HUES48 (cell line): ENCODE measurements around the gene TOLLIP.

Experiments used
- H3K27ac ChIP-seq: one replicate; pipeline ENCODE4 v1.7.0; 2013; ENCODE audit warnings: low read depth, low read length, inconsistent platforms
- H3K27me3 ChIP-seq: 2 replicates; pipeline ENCODE4 v1.6.1; 2013; ENCODE audit warnings: mild to moderate bottlenecking, low read length; ENCODE audit not compliant: control insufficient read depth, insufficient read depth
- H3K36me3 ChIP-seq: 2 replicates; pipeline ENCODE4 v1.6.1; 2013; ENCODE audit warnings: low read length; ENCODE audit not compliant: control insufficient read depth, insufficient read depth
- H3K4me1 ChIP-seq: 2 replicates; pipeline ENCODE4 v1.6.1; 2013; ENCODE audit warnings: mild to moderate bottlenecking, low read length; ENCODE audit not compliant: control insufficient read depth, insufficient read depth
- H3K4me3 ChIP-seq: 2 replicates; pipeline ENCODE4 v1.5.1; 2013; ENCODE audit warnings: mild to moderate bottlenecking, low read depth, low read length
- H3K9ac ChIP-seq: 2 replicates; pipeline ENCODE4 v1.6.1; 2013; ENCODE audit warnings: mild to moderate bottlenecking, low read depth, low read length, moderate library complexity
- H3K9me3 ChIP-seq: 2 replicates; pipeline ENCODE4 v1.6.1; 2013; ENCODE audit warnings: low read length; ENCODE audit not compliant: control insufficient read depth, insufficient read depth

TOLLIP gene

DNA sequence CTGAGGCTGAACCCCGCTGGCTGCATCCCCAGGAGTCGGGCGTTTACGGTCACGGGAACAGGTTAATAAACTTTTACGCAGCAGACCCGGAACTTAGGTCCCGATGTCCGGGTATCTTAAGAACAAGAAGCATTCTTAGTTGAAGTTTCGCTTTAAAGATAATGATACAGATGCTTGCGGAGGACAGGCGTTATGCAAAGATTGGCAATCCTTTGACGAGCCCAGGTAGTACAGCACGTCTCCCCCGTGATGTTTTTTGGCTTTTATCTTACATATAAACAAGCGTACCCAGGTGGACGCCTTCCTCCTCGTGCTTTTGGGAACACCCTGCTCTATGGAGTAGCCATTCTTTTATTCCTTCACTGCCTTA lies 871 bp upstream of the TOLLIP start:
- Histone ChIP-seq H3K27ac (no peak overlapping the region), H3K27me3 (no peaks in the 10 kb centered on the region), H3K4me1 (peaks cover 6% of the 10 kb centered on the region; the same call in 1 of the 2 replicates), H3K4me3 (peak overlapping the region; percentile 76), H3K36me3 (peaks cover 5% of the 10 kb centered on the region; the same call in 1 of the 2 replicates), H3K9me3 (no peaks in the 10 kb centered on the region), H3K9ac (peak overlapping the region; percentile 80)

DNA sequence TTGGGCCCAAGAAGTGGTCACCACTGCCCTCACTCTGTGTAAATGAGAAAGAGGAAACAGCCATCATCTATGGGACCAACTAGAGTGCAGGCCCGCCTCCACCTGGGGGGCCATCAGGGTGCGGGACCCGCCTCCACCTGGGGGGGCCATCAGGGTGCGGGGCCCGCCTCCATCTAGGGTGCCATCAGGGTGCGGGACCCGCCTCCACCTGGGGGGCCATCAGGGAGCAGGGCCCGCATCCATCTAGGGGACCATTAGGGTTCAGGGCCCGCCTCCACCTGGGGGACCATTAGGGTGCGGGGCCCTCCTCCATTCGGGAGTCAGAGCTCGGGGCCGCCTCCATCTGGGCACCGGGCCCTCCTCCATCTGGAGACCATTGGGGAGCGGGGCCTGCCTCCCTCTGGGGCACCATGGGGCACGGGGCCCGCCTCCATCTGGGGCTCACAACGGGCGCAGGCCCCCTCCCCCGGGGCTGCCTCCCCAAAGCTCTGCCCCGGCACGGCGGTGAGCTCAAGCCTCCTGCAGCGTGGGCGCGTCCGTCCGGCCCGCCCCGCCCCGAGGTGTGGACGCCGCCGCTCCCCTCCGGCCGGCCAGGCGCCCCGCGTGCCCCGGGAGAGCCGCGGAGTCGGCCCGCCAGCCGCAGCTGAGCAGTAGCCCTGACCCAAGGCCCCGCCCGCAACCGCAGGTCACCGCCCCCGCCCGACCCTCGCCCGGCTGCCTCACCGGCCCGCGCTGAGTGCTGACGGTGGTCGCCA lies 512 bp downstream of the TOLLIP start:
- H3K4me1 ChIP-seq, result peaks cover 6% of the 10 kb centered on the region; the same call in 1 of the 2 replicates
- peaks cover 5% of the 10 kb centered on the region; the same call in 1 of the 2 replicates for H3K36me3 ChIP-seq
- H3K27me3 ChIP-seq, result no peaks in the 10 kb centered on the region
- peak overlapping the region; percentile 76 for H3K4me3 ChIP-seq
- H3K27ac ChIP-seq, result peak overlapping the region; percentile 18
- no peaks in the 10 kb centered on the region for H3K9me3 ChIP-seq
- H3K9ac ChIP-seq, result no peak overlapping the region

DNA sequence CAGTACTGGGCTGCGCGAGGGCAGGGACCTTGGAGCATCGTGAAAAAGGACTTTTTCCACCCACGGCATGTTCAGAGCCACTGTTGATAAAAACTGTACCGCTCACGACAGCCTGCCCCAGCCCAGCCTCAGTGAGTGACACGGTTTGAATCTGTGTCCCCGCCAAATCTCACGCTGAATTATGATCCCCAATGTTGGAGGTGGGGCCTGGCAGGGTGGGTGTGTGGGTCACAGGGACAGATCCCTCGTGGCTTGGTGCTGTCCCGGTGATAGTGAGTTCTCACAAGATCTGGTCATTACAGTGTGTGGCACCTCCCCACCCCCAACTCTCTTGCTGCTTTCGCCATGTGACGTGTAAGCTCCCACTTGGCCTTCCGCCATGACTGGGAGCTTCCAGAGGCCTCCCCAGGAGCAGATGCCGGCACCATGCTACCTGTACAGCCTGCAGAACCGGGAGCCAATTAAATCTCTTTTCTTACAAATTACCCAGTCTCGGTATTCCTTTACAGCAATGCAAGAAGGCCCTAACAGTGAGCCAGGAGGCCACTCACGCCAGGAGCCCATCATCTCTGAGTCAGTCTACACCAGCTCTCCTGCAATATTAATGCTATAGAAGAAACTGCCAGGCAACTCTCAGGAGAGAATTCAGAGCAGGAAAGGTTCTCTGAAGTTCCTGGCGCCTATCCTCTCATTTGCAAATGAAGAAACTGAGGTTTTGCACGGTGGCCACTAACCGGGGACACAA lies 1.3 kb downstream of the TOLLIP start:
- no peak overlapping the region for H3K27ac ChIP-seq

DNA sequence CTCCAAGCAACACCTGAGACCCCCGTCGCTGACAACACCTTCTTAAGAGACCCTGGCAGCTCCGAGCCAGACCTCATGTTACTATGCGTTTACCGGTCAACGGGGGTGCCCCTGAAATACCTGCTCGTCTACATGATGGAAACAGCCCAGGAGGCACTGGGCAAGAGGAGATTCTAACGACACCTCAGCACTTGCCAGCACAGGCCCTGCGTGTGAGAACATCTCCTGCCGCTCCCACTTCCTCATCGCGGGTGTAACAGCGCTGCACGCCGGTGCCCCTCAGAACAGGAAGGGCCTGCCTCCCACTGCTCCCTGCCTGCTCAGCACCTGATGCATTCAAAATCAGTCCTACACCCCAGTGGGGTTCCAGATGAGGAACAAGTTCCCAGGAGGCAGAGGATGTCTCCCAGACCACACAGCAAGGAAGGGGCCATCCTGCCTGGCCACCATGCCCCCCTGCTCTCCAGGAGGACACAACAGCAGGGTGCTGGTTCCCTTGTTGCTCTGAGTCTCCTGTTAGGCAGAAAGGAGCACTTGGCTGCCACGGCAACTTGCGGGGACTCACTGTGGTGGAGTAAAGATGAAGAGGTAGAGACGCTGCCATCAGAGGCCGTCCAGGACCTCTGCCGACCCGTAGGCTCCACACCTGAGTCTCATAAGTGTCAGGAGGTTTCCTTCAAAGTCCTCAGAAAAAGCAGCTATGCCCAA lies 2.1 kb downstream of the TOLLIP start:
- Histone ChIP-seq H3K27me3 (no peaks in the 10 kb centered on the region), H3K27ac (no peak overlapping the region), H3K9me3 (no peaks in the 10 kb centered on the region), H3K9ac (no peak overlapping the region), H3K4me1 (peaks cover 10% of the 10 kb centered on the region; the same call in 1 of the 2 replicates), H3K36me3 (peaks cover 5% of the 10 kb centered on the region; the same call in 1 of the 2 replicates), H3K4me3 (no peak overlapping the region)

More for the DNA sequence above, 1.3 kb downstream of the TOLLIP start:
- no peaks in the 10 kb centered on the region for H3K27me3 ChIP-seq
- H3K36me3 ChIP-seq, result peaks cover 5% of the 10 kb centered on the region; the same call in 1 of the 2 replicates
- H3K4me3 ChIP-seq, result peak overlapping the region; percentile 76; the same call in 1 of the 2 replicates
- peaks cover 6% of the 10 kb centered on the region; the same call in 1 of the 2 replicates for H3K4me1 ChIP-seq
- no peak overlapping the region for H3K9ac ChIP-seq
- H3K9me3 ChIP-seq, result no peaks in the 10 kb centered on the region

DNA sequence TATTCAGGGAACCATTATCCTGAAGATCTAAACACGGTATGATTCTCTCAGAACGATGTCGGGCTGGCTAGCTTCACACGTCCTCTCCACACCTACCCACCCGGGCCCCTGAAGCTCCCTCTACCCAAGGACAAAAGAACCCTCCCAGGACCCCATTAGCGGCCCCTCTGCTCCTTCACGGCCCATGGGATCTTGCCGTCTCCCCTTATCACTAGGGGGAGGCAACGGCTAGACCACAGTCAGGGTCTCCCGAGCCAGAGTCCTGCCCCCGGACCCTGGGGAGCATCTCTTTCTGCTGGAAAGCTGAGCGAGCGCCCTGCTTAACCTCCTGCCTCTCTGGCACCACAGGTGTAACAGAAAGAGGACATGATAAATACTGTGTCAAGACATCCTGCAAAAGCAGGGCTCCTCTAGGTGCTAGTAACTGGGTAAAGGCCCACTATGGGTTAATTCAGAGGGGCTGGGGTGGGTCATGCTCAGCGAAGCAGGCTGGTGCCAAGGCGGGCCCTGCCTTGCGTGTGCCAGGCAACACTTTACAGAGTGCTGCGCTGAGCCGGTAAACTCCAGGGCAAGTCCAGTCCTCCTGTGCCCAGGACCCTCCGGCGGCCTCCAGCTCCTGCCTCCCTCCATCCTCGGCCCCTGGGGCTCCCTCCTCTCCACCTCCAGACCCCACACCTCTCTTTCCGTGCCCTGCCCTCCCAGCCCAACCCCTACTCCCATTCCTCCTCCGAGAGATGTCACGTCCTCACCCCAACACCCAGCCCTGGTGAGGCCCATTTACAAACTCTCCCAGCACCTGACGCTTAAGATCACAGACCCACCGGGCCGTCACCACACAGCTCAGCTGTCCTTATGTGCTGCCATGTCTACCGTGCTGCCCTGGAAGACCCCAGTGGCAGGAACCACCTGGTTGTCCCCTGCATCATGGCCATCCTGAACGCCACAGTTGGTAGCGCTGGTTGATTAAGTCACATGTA lies 3.0 kb downstream of the TOLLIP start:
- Histone ChIP-seq H3K36me3 (peaks cover 5% of the 10 kb centered on the region; the same call in 1 of the 2 replicates), H3K4me1 (peaks cover 10% of the 10 kb centered on the region; the same call in 1 of the 2 replicates), H3K27me3 (no peaks in the 10 kb centered on the region), H3K9ac (no peak overlapping the region), H3K27ac (no peak overlapping the region), H3K9me3 (no peaks in the 10 kb centered on the region), H3K4me3 (no peak overlapping the region)

DNA sequence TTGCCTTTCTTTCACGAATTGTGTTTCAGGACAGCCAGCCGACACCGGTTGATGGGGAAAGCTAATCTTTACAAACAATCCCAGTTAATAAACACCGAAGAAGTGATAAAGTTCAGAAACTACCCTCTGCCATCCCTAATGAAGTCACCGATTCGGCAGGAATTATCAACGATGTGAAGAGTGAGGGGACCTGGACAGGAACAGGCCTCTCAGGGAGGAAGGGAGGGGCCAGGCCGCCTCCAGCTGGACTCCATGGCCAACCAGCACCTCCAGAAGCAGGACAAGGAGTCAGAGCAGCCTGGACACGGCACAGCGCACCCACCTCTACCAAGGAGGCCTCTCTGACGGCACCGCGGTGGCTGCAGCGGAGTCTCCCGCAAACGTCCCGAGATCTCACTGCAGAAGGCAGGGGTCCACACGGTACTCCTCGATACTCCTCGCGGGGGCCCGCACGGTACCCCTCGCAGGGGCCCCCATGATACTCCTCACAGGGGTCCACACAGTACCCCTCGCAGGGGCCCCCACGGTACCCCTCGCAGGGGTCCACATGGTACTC lies 3.9 kb downstream of the TOLLIP start:
- Histone ChIP-seq H3K9me3 (no peaks in the 10 kb centered on the region), H3K9ac (no peak overlapping the region), H3K4me3 (no peak overlapping the region), H3K27ac (no peak overlapping the region), H3K36me3 (peaks cover 5% of the 10 kb centered on the region; the same call in 1 of the 2 replicates), H3K27me3 (no peaks in the 10 kb centered on the region), H3K4me1 (peaks cover 10% of the 10 kb centered on the region; the same call in 1 of the 2 replicates)

DNA sequence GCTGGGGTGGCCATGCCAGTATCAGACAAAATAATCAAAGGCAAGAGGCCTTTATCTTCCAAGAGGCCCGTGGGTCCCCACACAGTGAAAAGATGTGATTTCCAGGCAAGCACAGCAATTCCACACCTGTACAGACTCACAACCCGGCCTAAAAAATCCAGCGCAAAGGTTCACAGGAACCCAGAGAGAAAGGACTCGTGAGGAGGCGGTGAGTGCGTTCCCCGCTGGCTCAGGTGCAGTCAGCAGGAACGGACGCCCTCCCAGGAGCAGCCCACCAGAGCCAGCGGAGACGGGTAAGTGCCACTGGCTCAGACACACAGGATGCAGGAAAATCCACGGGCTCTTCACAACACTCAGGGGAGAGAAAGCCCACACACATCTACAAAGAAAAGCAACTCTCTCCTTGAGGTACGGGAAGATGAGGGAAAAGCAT lies 4.4 kb downstream of the TOLLIP start:
- Histone ChIP-seq H3K27ac (no peak overlapping the region), H3K9me3 (no peaks in the 10 kb centered on the region), H3K36me3 (peaks cover 5% of the 10 kb centered on the region; the same call in 1 of the 2 replicates), H3K9ac (no peak overlapping the region), H3K4me3 (no peak overlapping the region), H3K4me1 (peaks cover 5% of the 10 kb centered on the region; the same call in 1 of the 2 replicates), H3K27me3 (no peaks in the 10 kb centered on the region)

DNA sequence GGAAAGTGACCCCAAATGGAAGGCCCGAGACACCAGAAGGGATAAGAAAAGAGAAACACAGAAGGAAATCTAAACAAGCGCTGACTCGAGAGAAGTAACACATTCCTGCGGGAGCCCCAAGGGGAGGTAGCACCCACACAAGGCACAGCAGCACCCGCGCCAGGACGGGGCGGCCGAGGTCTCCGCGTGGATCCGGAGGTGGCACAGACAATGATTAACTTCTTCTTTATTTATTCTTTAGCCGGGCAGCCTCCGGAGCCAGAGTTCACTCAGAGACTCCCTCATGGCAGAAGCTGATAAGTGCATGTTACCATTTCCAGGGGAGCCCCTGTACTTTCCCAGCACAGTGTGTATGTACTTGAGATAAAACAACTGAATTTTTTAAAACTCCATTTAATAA lies 5.1 kb downstream of the TOLLIP start:
- H3K9ac ChIP-seq, result no peak overlapping the region
- H3K9me3 ChIP-seq, result no peaks in the 10 kb centered on the region
- H3K4me3 ChIP-seq, result no peak overlapping the region
- no peaks in the 10 kb centered on the region for H3K27me3 ChIP-seq
- 0 out of 2 replicates have a peak, but pooled peaks cover 5% of the 10 kb centered on the region for H3K4me1 ChIP-seq
- H3K36me3 ChIP-seq, result peaks cover 5% of the 10 kb centered on the region; the same call in 1 of the 2 replicates
- H3K27ac ChIP-seq, result no peak overlapping the region

DNA sequence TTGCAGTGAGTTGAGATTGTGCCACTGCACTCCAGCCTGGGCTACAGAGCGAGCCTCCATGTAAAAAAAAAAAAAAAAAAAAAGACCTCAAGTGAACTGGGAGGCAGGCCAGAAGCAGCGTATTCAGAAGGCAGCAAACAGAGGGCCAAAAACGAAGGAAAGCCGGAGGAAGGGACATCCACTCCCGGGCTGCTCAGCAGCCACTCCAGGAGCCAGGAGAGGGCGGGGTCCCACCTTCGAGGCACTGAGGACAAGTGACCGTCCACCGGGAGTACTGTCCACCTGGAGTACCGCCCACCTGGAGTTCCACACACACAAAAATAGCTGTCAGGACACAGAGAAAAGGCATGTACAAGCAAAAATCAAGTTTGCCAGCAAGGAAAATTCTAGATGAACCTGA lies 5.5 kb downstream of the TOLLIP start:
- Histone ChIP-seq H3K27ac (no peak overlapping the region), H3K4me3 (no peak overlapping the region), H3K36me3 (peaks cover 5% of the 10 kb centered on the region; the same call in 1 of the 2 replicates), H3K9me3 (no peaks in the 10 kb centered on the region), H3K27me3 (no peaks in the 10 kb centered on the region), H3K4me1 (0 out of 2 replicates have a peak, but pooled peaks cover 7% of the 10 kb centered on the region), H3K9ac (no peak overlapping the region)
